GM10266 (cell line): ENCODE data around the gene LTF.

Source experiments
- DNase-seq: peaks from one replicate; pipeline ENCODE4 v3.0.0; 2012; ENCODE audit errors: extremely low spot score
- CTCF ChIP-seq: IDR thresholded peaks from 2 replicates; pipeline ENCODE4 v1.5.1; 2012; ENCODE audit warnings: mild to moderate bottlenecking, low read depth; ENCODE audit not compliant: control insufficient read depth, insufficient read depth; ENCODE audit errors: missing control alignments

The LTF gene

GRCh38 chr3:46489875-46490274 is 25.2 kb upstream of the LTF start:
- TF ChIP-seq CTCF = no peak
- DNase-seq = no peak

DNA sequence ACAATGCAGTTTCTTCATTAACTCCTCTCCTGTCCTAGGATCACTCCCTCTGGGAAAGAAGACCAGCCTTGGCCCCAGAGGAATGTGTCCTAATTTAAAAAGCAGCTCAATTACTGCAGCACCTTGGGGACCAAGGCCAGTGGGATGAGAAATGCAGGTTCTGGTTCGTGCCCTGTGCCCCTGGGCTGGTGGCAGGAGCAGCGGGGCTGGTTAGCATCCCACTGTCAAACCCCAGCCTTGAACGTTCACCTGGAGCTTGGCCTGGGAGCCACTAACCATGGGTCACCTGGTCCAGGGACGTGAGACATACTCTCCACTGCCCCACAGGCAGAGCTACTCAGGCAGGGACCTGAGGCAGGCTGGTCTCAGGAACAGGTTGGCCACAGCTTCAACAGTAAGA is 24.7 kb upstream of the LTF start:
- no peak for TF ChIP-seq CTCF
- DNase-seq = no peak

- TF ChIP-seq CTCF = peak; percentile 100
- peak; percentile 94 for DNase-seq
These were observed 24.1 kb upstream of the LTF start for GRCh38 chr3:46488735-46489361.

- no peak for TF ChIP-seq CTCF
- no peak for DNase-seq
These were observed 21.1 kb upstream of the LTF start for GRCh38 chr3:46485779-46486175.

GRCh38 chr3:46484911-46485778 is 20.4 kb upstream of the LTF start:
- TF ChIP-seq CTCF = no peak
- no peak for DNase-seq

- no peak for TF ChIP-seq CTCF
- no peak for DNase-seq
These were observed 19.7 kb upstream of the LTF start for GRCh38 chr3:46484388-46484787.

GRCh38 chr3:46483825-46484224 is 19.1 kb upstream of the LTF start:
- TF ChIP-seq CTCF = no peak
- DNase-seq = no peak
